Vagina (tissue), 2 donors: ENCODE measurements around the gene PRRG2.

ENCODE experiments used
- POLR2A ChIP-seq, 2 donors: fragments of 450-650 bp; IDR thresholded peaks; one replicate each; pipeline ENCODE4 v1.6.1; 2017; ENCODE audit warnings: antibody characterized with exemption in 2 of 2, mild to moderate bottlenecking in 2 of 2, moderate library complexity in 2 of 2
- TF ChIP-seq, protein P1 (sequence below), 3 experiments: fragments of 450-650 bp in 2 of 3; fragments of 200-600 bp in 1 of 3; sonication (generic) in 1 of 3; IDR thresholded peaks; one replicate each; pipeline ENCODE4 v1.5.1; 2017 to 2019; ENCODE audit warnings: antibody characterized with exemption in 3 of 3, mild to moderate bottlenecking in 2 of 3, moderate library complexity in 2 of 3

DNA sequence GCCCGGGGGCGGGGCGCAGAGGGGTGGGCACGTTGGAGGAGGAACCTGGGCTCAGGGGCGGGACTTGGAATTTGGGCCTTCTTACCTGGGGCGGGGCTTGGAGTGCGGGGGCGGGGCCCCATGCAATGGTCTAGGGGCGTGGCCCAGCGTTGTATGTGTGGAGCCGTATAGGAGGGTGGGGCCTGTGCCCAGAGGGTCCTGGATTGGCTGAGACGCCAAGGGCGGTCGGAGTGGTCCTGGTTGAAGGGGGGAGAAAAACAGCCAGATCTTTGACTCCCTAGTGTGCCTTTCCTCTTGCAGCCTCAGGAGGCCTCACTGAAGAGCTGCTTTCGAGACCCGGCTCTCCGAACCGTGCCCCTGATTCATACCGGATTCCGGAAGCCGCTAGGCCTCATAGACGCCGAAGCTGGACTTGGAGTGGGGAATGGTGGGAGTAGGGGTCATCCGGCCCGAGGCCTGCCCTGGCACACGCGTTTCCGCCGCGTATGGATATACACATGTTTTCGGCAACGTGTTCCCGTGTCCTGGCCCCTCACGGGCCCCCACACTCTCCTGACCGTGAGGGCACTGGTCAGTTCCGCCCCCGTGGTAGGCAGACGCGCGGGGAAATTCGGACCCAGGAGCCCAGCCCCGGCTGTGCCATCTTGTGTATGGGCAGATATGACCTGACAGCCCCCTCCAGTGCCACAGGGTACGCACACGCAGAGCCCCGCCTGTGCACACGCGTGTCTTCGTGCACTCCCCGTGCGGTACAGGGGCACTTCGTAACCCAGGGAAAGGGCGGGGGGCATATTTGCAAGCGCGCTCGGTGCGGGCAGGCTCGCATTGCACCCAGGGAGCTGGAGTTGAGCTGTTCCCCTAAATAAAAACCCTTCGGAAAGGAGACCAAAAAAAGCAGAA, 9.2 kb downstream of the PRRG2 start:
- TF ChIP-seq, protein P1, sequence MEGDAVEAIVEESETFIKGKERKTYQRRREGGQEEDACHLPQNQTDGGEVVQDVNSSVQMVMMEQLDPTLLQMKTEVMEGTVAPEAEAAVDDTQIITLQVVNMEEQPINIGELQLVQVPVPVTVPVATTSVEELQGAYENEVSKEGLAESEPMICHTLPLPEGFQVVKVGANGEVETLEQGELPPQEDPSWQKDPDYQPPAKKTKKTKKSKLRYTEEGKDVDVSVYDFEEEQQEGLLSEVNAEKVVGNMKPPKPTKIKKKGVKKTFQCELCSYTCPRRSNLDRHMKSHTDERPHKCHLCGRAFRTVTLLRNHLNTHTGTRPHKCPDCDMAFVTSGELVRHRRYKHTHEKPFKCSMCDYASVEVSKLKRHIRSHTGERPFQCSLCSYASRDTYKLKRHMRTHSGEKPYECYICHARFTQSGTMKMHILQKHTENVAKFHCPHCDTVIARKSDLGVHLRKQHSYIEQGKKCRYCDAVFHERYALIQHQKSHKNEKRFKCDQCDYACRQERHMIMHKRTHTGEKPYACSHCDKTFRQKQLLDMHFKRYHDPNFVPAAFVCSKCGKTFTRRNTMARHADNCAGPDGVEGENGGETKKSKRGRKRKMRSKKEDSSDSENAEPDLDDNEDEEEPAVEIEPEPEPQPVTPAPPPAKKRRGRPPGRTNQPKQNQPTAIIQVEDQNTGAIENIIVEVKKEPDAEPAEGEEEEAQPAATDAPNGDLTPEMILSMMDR (IDR thresholded peaks at IDR 0.05) = no peak
- peak in 1 of 2 donors; percentile 24 for TF ChIP-seq POLR2A (IDR thresholded peaks at IDR 0.05)
